GM10248 (cell line): ENCODE measurements around the gene YDJC.
"Not testable (repeated sequence)": the region's sequence is repeated elsewhere in the genome, so short reads cannot be mapped to it uniquely, and the experiment has no call there.

Experiments
- CTCF ChIA-PET: fragments of 300-600 bp; sonication (Branson Sonifier 250); formaldehyde crosslinking; extraction: SDS; loops from one replicate; lab custom pipeline; 2021; ENCODE audit warnings: antibody characterized with exemption; lab: Yijun Ruan, JAX
- POLR2A ChIA-PET: fragments of 350-650 bp; sonication (Branson Sonifier 250); formaldehyde crosslinking; extraction: SDS; loops from one replicate; lab custom pipeline; 2020; ENCODE audit warnings: antibody characterized with exemption; lab: Yijun Ruan, JAX
- DNase-seq: peaks from one replicate; pipeline ENCODE4 v3.0.0; 2012; ENCODE audit errors: extremely low spot score
- TF ChIP-seq, protein P1 (sequence below): IDR thresholded peaks from 2 replicates; pipeline ENCODE4 v1.5.1; 2012; ENCODE audit warnings: mild to moderate bottlenecking, low read depth; ENCODE audit errors: extremely low read depth, missing control alignments, control extremely low read depth

YDJC gene

DNA sequence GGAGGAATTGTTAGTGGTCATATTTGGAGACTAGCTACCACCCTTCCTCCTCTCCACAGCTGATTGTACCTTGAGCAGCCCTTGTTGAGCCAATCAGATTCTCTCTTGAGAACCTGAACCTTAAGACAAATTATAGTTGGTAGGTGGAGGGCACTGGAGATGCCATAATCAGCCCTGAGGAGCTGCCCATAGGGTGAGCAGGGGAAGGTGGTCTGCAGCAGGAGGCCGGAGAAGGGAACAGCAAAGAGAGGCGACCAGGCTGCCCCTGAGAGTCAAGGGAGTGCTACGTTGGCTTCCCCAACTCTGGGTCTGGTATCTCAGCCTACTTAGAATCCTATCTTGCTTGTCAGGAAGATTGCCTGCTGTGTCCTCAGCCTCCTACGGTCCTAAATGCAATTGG lies 9.5 kb upstream of the YDJC start:
- TF ChIP-seq, protein P1, sequence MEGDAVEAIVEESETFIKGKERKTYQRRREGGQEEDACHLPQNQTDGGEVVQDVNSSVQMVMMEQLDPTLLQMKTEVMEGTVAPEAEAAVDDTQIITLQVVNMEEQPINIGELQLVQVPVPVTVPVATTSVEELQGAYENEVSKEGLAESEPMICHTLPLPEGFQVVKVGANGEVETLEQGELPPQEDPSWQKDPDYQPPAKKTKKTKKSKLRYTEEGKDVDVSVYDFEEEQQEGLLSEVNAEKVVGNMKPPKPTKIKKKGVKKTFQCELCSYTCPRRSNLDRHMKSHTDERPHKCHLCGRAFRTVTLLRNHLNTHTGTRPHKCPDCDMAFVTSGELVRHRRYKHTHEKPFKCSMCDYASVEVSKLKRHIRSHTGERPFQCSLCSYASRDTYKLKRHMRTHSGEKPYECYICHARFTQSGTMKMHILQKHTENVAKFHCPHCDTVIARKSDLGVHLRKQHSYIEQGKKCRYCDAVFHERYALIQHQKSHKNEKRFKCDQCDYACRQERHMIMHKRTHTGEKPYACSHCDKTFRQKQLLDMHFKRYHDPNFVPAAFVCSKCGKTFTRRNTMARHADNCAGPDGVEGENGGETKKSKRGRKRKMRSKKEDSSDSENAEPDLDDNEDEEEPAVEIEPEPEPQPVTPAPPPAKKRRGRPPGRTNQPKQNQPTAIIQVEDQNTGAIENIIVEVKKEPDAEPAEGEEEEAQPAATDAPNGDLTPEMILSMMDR: no peak
- POLR2A ChIA-PET: no interaction called here
- DNase-seq: no peak
- CTCF ChIA-PET: interaction anchor here (1.9 to 17.3 kb wide), 2 partner anchors 6 to 9 kb away, joined by 13 to 274 read pairs; partner anchors contain the start of genes SDF2L1 and YDJC

GRCh38 chr22:21637450-21637849 lies 7.6 kb upstream of the YDJC start:
- DNase-seq, POLR2A ChIA-PET: not testable (repeated sequence)
- CTCF ChIA-PET: interaction anchor here (1.2 to 17.3 kb wide), 2 partner anchors 8 kb away, joined by 4 to 274 read pairs; partner anchors contain the start of genes SDF2L1 and YDJC

GRCh38 chr22:21636629-21637218 lies 6.9 kb upstream of the YDJC start:
- ChIA-PET POLR2A (no interaction called here), CTCF (interaction anchor here (1.2 to 17.3 kb wide), 2 partner anchors 7 to 9 kb away, joined by 4 to 274 read pairs; partner anchors contain the start of genes SDF2L1 and YDJC)
- DNase-seq: no peak
- TF ChIP-seq, protein P1: no peak

DNA sequence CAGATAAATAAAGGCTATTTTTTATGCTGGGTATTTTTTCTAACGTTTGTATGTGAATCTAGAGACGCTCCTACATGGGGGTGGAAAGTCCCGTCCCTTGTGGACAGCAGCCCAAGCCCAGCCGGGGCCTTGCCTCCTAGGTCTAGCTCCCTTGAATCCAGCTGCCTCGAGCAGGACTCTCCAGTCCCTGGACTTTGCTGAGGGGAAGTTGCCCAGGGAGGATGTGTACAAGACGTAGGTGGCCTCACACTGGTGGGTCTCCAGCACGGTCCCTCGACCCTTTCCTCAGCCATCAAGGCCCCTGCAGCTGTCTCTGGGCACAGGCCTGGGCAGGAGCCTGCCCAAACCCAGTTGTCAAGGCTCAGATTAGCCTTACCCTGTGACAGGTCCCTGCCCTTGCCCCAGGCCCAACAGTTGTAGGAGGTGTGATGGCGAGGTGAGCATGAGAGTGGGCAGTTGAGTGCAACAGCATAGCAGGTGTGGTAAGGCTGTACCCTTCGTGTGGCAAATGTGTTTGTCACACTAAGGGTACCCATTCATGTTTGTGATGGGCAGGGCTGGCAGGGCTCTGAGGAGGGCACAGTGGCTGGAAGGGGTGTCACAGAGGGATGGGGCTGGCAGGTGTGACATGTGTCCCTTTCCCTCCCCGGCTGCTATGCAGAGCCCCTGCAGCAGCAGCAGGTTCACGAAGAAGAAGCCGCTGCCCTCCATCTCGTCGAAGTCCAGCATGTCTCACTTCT lies 6.1 kb upstream of the YDJC start:
- TF ChIP-seq, protein P1: no peak
- POLR2A ChIA-PET: no interaction called here
- no peak for DNase-seq
- CTCF ChIA-PET: interaction anchor here (17.3 kb wide), 1 partner anchor 9 kb away, joined by 274 read pairs; the partner anchor contains the start of gene SDF2L1

GRCh38 chr22:21634844-21635243 lies 5.0 kb upstream of the YDJC start:
- TF ChIP-seq, protein P1: no peak
- ChIA-PET POLR2A (no interaction called here), CTCF (interaction anchor here (1.4 to 17.3 kb wide), 3 partner anchors 10 to 17 kb away, joined by 3 to 274 read pairs (median 3); partner anchors contain the start of gene SDF2L1)
- DNase-seq: no peak

DNA sequence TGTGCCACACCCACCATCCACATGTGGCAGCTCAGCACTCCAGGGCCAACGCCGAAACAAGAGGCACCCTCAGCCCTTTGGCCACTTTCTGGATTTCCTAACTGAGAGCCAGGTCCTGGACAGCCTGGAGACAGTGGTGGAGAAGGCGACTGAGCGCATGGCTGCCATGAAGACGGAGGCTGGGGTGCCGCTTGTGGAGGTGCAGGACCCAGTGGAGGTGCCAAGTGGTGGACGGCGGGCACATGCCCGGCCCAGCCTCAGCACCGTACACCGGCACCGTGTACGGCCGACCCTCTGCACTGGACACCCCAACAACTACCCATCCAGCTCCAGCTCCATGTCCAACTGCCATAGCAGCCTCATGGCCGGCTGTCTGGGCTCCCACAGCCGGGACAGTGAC lies 4.3 kb upstream of the YDJC start:
- TF ChIP-seq, protein P1: no peak
- no peak for DNase-seq
- CTCF ChIA-PET: interaction anchor here (1.4 to 17.3 kb wide), 3 partner anchors 9 to 16 kb away, joined by 3 to 274 read pairs (median 3); partner anchors contain the start of gene SDF2L1
- POLR2A ChIA-PET: no interaction called here
